C4-2B (cell line): Measurements from ENCODE around the gene HBZ.

Source experiments
- CTCF ChIP-seq: fragments of 450-650 bp; conservative IDR thresholded peaks from 2 replicates; pipeline ENCODE4 v1.5.1; 2017; ENCODE audit warnings: mild to moderate bottlenecking
- ZFX ChIP-seq: fragments of 450-650 bp; IDR thresholded peaks from 2 replicates; pipeline ENCODE4 v1.6.1; 2017

- TF ChIP-seq CTCF (no peak), ZFX (no peak)
These were observed 31.7 kb upstream of the HBZ start for GRCh38 chr16:120756-121155.
